DMS153 (cell line): ENCODE results near the gene CLIC3.

Experiments
- DNase-seq: peaks from one replicate; lab custom pipeline; 2025; lab: John Stamatoyannopoulos, UW

Gene CLIC3

DNA sequence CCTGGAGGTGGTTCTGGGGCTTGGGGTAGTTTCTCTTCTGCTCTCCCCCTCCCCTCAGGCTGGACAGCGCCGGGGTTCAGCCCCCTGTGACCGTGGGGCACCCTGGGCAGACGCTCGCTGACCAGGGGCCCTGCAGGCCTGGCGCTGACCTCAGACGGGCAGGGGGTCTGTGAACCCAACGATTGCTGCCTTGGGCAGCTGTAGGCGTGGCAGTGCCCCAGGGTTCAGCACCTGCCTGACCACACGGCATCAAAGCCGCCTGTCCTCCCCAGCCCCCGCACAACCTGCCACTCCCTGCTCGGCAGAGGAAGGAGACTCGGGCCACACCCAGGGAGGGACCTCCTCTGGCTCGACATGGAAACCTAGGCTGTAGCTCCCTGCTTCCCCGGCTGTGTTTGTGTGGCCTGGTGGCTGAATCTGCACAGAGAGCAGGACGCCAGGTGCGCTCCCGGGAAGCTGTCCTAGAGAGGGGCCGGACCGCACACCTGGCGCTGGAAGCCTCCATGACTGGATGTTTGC, 32.1 kb downstream of the CLIC3 start:
- peak; percentile 23 for DNase-seq

DNA sequence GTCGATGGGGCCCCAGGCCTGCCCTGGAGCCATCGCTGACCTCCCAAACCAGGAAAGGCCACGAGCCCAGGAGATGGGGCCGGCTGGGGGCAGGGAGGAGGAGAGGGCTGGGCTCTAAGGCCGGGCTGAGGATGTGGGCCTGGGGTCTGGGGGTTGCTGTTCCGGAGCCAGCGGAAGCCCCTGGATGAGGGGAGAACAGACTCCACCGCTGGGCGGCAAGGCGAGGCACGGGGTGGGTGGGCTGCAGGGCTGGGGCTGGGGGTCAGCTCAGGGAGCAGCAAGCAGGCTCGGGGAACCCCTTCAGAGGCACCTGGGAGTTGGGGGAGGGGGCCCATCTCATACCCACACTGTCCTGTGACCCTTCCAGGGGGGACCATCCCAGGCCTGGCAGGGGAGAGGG, 32.6 kb downstream of the CLIC3 start:
- DNase-seq: no peak

DNA sequence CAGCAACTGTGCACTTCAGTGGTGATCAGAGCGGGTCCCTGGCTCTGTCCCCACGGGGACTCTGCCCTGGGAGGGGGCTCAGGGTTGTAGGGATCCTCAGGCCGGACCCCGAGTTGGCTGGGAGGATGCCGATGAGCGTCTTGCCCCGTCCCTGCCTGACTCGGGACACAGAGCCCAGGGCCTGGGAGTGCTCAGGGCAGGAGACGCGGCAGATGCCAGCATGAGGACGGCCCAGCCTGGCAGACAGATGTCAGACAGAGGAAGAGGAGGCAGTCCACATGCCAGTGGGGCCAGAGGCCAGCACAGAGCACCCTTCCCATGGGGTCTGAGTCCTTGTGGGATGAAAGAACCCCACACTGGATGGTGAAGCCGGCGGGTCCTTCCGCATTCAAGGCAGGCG, 33.0 kb downstream of the CLIC3 start:
- DNase-seq: no peak

DNA sequence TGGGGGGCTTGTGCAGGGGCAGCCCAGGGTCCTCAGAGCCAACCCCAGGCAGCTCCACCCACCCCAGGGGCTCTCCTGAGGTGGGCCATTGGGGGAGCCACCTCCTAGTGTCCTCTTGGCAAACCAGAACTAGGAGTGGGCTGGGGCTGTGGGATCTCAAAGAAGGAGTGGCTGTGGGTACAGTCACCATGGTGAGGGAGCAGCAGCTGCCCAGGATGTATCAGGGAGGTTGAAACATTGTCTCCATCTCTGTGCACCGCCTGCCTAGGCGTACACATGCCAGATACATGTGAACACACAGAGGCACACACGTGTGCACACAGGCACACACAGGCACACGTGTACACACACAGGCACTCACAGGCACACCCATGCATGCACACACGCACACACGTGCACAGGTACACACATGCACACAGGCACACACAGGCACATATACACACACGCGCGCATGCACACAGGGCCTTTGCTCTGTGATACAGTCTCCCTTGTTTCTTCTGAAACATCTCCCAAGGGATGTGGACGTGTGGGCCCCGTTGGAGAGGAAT, 33.6 kb downstream of the CLIC3 start:
- DNase-seq: no peak

DNA sequence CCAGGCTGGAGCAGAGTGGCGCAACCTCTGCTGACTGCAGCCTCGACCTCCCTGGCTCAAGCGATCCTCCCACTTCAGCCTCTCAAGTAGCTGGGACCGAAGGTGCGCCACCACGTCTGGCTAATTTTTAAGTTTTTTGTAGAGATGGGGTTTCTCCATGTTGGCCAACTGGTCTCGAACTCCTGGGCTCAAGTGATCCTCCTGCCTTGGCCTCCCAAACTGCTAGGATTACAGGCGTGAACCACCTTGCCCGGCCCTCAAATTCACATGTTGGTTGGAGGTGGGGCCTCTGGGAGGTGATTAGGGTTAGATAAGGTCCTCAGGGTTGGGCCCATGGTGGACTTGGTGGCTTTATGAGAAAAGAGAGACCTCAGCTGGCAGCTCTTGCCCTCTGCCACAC, 34.2 kb downstream of the CLIC3 start:
- DNase-seq: no peak

DNA sequence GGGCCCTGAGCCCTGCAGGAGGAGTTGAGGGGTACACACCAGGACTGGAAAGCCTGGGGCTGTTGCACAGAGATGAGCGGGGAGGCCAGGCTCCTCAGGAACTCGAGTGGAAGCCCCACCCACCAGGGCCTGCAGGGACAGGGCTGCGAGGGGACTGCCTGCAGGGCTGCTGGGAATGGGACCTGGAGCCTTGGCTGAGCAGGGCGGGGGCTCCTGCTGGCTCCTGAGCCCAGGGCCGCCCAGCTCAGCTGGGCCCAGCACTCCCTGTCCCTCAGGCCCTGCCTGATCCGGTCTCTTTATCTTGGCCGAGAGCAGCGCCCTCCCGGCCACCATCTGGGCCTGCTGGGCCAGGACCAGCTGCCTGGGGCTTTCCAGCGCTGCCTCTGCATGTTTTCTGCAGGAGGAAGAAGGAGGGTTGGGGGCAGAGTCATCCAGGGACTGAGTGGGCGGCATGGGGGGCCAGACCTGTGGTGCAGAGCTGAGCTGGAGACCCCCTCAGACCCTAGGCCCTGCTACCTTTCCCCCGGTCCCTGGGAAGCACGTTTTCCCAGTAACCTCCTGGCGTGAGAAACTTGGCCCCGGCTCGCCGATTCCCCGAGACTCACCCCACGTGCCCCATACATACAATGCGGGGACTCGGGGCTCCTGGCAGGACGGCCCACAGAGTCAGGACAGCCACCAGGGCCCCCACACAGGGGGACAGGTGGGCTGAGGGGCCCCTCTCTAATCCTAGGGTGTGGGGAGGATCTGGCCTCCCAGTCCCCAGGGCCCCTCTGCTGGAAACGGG, 34.9 kb downstream of the CLIC3 start:
- no peak for DNase-seq

DNA sequence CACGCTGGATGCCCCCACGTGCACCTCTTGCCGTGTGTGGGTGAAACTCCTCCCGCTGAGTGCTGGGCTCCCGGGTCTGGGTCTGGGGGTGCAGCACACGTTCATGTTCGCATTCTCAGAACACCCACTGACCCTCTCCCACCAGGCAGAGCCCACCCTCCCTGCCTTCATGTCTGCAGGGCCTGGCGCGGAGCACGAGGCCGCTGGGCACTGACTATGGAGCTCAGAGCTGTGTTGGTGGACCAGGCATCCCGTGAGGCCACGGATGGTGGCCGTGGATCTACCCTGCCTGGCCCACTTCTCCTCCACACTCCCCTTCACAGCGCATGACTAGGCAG, 35.5 kb downstream of the CLIC3 start:
- DNase-seq: no peak

DNA sequence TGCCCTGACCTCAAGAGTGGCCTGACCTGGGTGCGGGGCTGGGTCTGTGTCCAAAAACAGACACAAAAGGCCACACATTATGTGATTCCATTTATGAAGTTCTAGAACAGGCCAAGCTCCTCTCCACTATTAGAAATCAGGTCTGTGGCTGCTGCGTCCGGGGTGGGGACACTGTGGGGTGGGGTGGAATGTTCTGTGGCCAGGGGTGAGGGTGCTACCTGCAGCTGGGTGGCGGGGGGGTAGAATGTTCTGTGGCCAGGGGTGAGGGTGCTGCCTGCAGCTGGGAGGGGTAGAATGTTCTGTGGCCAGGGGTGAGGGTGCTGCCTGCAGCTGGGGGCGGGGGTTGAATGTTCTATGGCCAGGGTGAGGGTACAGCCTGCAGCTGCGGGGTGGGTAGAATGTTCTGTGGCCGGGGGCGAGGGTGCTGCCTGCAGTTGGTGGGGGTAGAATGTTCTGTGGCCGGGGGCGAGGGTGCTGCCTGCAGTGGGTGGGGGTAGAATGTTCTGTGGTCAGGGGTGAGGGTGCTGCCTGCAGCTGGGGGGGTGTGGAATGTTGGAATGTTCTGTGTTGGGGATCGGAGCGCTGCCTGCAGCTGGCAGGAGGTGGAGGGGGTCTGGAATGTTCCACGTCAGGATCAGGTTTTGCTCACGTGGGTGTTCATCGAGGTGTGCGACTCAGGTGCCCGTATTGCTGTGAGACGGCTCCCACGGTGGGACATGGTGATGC, 36.0 kb downstream of the CLIC3 start:
- DNase-seq: no peak

DNA sequence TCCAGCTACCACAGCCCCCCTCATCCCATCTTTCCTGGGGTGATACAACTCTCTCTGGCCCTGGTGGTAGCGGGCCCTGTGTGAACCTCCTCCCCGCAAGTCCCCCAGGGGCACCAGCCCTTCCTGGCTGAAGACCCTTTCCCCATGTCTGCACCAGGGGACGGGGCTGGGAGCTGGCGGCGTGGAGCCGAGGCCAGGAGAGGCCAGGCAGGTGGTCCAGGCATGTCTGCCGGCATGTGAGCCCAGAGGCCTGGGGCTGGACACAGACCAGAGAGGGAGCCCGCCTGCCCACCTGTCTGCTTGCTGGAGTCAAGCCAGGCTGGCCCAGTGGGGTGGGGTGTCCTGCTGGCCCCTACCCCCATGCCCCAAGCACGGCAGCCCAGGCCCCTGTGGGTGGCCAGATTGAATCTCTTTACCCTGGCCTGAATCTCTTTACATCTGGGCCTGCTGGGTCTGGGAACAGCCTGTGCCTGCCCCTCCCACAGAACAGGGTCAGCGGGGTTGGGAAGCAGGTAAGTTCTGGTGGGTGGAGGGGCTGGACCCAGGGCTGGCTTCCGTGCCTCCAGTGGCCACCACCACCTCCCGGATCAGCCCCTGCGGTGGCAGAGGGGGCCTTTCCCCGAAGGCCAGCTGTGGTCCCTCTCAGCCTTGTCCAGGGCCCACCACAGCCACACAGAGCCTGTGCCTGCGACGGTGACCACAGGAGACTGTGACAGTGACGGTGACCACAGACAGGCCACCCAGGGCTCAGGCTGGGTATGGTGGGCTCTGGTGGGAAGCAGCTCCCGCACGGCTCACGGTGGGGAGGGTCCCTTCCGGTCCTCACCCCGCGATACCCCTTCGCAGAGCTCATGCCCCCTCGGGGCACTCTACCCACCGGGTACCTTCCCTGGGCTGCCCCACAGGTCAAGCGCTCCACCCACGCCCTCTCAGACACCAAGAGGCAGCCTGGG, 37.2 kb downstream of the CLIC3 start:
- no peak for DNase-seq

DNA sequence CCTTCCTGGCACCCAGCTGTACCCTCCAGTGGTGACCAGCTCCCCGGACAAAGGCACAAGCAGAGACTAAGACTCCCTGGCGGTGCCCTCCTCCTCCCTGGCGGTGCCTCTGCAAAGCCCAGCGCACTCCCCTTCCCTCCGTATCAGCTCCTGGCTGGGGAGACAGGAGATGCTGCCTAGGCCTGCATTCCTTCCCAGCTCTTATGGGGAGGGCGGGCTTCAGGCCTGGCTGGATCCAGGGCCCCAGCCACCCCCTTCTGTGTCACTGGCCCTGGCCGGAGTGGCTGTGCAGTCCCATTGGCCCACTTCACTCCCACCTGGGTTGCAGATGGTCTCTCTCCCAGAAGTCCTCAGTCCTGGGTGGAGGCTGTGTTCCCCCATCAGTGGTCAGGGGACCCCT, 37.9 kb downstream of the CLIC3 start:
- DNase-seq: no peak

DNA sequence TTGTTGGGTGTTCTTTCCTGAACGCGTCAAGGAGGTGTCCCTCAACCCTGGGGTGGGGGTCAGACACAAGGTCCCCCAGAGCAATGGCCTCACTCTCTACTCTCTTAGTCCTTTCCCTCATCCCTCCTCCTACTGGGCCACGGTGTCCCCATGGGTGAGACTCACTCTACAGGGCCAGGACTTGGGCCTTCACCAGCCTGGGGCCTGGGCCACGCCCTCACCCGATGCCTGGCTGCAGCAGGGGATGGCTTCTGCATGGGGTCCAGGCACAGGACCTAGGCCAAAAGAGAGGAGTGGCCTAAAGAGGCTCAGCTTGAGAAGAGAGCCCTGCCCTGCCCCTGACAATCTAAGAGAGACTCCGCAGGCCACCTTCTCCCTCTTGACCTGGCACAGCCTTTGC, 38.5 kb downstream of the CLIC3 start:
- no peak for DNase-seq

DNA sequence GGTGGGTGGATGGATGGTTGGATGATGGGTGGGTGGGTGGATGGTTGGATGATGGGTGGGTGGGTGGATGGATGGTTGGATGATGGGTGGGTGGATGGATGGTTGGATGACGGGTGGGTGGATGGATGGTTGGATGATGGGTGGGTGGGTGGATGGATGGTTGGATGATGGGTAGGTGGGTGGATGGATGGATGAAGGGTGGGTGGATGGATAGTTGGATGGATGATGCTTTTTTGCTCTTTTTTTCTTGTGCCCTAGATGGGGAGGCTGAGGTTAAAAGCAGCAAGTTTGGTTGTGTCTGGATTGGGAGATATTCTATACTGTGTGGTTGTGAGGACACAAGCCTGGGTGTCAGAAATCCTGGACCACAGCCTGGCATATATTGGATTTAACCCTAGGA, 38.9 kb downstream of the CLIC3 start:
- DNase-seq: no peak

DNA sequence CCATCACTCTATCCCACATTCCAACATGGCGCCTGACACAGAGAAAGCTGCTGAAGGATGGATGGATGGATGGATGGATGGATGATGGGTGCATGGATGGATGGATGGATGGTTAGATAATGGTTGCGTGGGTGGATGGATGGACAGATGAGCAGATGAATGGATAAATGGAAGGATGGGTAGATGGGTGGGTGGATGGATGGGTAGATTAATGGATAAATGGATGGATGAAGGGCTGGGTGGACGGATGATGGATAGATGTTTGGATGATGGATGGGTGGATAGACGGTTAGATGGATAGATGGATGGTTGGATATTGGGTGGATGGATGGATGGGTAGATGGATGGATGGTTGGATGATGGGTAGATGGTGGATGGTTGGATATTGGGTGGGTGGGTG, 39.8 kb downstream of the CLIC3 start:
- no peak for DNase-seq

DNA sequence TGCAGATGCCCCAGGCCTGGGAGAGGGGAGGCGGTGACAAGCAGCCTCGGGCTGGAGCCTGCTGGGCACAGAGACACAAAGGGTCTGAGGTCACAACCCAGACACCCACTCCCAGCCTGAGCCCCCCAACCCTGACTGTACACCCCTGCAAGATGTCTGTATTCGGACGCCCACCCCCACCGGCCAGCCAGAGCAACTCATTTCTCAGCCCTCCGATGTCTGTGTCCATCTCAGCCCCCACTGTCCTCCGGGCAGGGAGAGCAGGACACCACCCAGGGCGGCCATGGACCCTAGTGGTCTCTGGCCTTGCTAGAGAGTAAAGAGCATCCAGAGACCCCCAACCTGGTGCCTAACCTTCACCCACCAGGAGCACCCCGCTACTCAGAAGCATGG, 40.4 kb downstream of the CLIC3 start:
- DNase-seq: no peak

DNA sequence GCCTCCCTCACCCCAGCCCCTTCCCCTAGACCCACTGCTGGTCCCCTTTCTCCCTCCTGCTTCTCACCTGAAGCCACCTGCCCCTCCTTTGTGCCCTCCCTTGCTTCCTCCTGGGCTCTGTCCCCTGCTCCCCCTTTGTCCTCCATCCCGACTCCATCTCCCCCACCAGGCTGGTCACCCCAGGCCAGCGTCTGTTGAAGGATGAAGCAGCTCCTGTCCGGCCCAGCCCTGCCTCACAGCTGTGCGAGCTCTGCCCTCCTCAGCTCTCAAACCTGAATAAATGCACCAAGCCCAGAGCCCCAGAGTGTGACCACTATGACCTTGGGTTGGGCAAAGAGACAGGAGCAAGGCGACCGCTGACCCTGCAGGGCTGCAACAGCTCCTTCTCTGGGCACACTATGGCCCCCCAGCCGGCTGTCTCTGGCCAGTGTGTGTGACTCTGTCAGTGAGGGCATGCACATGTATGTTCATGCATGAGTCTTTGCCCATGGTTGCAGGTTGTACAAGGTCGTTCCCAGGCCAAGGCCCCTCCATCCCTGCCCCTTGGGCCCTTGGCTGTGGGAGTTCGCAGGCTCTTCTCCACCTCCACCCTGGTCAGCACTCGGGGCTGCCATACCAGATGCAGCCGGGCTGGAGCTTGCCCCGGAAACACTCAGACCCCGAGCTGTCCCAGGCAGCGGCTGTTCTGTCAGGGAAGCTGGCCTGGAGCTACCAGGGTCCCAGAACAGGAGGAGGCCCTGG, 41.0 kb downstream of the CLIC3 start:
- no peak for DNase-seq

DNA sequence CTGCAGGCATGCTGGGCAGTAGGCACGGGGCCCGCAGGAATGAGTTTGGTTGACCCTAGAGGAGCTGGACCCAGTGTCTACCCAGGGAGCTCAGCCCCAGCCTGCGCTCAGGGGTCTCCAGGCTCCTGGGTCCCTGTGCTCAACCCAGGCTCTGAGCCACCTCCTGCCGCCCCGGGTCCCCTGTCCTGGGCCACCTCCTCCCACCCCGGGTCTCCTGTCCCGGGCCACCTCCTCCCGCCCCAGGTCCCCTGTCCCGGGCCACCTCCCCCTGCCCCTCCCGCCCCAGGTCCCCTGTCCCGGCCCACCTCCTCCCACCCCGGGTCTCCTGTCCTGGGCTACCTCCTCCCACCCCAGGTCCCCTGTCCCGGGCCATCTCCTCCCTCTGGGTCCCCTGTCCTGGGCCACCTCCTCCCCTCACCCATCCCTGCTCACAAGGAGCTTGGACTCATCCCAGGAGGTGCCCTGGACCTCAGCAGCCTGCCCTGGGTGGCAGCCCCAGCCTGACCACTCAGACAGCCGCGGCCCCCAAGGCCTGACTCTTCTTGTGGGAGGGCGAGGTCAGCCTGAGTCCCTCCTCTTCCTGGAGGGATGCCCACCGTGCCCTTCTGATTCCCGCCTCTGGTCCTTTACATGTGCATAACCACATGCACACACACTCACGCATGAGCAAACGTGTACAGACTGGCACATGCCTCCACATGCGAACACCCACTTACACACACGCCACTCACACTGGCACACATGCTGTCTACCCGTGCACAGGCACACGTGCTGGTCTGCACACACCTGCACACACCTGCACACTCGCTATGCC, 41.9 kb downstream of the CLIC3 start:
- DNase-seq: no peak

DNA sequence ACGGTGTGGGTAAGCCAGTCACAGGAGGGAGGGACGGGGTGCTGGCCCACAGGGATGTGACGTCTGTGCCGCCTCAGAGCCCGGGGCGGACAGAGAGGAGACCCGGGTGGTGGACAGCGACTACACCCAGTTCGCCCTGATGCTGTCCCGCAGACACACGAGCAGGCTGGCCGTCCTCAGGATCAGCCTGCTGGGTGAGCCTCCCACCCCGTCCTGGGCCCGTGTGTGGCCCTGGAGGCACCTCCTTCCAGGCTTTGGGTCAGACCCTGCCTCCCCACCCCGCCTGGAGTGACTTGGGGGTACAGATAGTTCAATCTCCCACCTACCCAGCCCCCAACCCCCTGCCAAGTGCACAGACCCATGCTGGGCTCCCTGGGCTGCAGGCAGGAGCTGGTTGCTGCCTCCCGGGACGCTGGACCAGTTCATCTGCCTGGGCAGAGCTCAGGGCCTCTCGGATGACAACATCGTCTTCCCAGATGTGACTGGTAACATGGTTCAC, 42.5 kb downstream of the CLIC3 start:
- no peak for DNase-seq

DNA sequence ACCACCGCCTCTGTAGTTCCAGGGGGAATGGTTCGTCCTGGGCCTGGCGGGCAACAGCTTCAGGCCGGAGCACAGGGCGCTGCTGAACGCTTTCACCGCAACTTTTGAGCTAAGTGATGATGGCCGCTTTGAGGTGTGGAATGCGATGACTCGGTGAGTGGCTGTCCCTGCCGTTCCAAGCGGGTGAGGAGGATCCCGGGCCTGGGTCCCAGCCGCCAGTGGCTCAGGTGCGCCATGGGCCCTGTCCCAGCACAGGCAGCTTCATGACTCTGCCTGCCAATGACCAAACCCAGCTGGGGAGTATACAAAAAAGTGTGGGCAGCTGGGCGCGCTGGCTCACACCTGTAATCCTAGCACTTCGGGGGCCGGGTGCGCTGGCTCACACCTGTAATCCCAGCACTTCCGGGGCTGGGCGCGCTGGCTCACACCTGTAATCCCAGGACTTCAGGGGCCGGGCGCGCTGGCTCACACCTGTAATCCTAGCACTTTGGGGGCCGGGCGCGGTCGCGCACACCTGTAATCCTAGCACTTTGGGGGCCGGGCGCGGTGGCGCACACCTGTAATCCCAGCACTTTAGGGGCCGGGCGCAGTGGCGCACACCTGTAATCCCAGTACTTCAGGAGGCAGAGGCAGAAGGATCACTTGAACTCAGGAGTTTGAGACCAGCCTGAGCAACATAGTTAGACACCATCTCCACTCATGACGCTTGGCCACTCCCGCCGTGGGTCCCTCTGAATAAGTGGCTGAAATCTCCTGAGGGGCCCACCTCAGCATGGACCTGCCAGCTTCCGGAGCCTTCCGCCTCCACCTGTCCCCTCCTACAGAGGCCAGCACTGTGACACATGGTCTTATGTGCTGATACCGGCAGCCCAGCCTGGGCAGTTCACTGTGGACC, 43.2 kb downstream of the CLIC3 start:
- DNase-seq: no peak

DNA sequence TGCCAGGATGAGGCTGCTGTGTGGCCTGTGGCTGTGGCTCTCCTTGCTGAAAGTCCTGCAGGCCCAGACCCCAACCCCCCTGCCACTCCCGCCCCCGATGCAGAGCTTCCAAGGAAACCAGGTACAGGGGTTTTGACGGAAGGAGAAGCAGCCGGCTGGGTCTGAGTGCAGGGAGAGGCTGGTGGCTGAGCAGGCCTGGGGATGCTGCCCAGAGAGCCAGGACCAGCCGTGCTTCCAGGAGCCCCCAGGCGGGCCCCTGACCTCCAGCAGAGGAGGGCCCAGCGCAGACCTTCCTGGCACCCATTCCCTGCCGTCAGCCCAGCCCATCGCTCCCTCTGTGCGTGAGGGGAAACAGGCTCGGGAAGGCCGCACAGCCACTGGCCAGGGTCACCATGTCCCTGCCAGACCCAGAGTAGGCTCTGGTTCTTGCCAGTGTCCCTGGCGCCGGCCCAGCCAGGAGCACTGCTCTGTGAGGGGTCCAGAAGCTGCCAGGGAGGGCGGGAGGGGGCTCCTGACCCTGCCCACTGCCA, 44.0 kb downstream of the CLIC3 start:
- no peak for DNase-seq
